ENCODE data around the gene TCF15.

TCF15 gene

GRCh38 chr20:615514-615913 lies 5.4 kb upstream of the TCF15 start:
- no peak for DNase-seq

GRCh38 chr20:611843-612185 lies 1.7 kb upstream of the TCF15 start:
- DNase-seq = no peak

- no peak for DNase-seq
These were observed 1.1 kb upstream of the TCF15 start for GRCh38 chr20:611047-611842.

GRCh38 chr20:609371-609964 lies 641 bp downstream of the TCF15 start:
- DNase-seq = no peak

- no peak for DNase-seq
These were observed 1.1 kb downstream of the TCF15 start for GRCh38 chr20:608970-609369.

GRCh38 chr20:607476-607875 lies 2.6 kb downstream of the TCF15 start:
- no peak for DNase-seq

- no peak for DNase-seq
These were observed 4.9 kb downstream of the TCF15 start for GRCh38 chr20:605237-605636.

GRCh38 chr20:603116-603640 lies 6.9 kb downstream of the TCF15 start:
- no peak for DNase-seq

GRCh38 chr20:602111-602970 lies 7.8 kb downstream of the TCF15 start:
- no peak for DNase-seq

- DNase-seq = no peak
These were observed 9.4 kb downstream of the TCF15 start for GRCh38 chr20:600736-601135.

- DNase-seq = no peak
These were observed 10.0 kb downstream of the TCF15 start for GRCh38 chr20:600141-600540.

GRCh38 chr20:598133-598850 lies 11.8 kb downstream of the TCF15 start:
- no peak for DNase-seq

GRCh38 chr20:597560-597959 lies 12.5 kb downstream of the TCF15 start:
- DNase-seq = no peak

GRCh38 chr20:595330-596308 lies 14.5 kb downstream of the TCF15 start:
- no peak for DNase-seq

GRCh38 chr20:592506-592905 lies 17.6 kb downstream of the TCF15 start:
- no peak for DNase-seq

- DNase-seq = no peak
These were observed 18.2 kb downstream of the TCF15 start for GRCh38 chr20:591941-592340.

- DNase-seq = no peak
These were observed 21.0 kb downstream of the TCF15 start for GRCh38 chr20:588932-589672.

- no peak for DNase-seq
These were observed 21.6 kb downstream of the TCF15 start for GRCh38 chr20:588476-588875.

GRCh38 chr20:584971-585301 lies 25.2 kb downstream of the TCF15 start:
- no peak for DNase-seq

Measured in amygdala (tissue), 56 donors.